GM10266 (cell line): Measurements from ENCODE around the gene DENND4C.

ENCODE experiments used
- DNase-seq: peaks from one replicate; pipeline ENCODE4 v3.0.0; 2012; ENCODE audit errors: extremely low spot score
- CTCF ChIP-seq: IDR thresholded peaks from 2 replicates; pipeline ENCODE4 v1.5.1; 2012; ENCODE audit warnings: mild to moderate bottlenecking, low read depth; ENCODE audit not compliant: control insufficient read depth, insufficient read depth; ENCODE audit errors: missing control alignments

Gene DENND4C

DNA sequence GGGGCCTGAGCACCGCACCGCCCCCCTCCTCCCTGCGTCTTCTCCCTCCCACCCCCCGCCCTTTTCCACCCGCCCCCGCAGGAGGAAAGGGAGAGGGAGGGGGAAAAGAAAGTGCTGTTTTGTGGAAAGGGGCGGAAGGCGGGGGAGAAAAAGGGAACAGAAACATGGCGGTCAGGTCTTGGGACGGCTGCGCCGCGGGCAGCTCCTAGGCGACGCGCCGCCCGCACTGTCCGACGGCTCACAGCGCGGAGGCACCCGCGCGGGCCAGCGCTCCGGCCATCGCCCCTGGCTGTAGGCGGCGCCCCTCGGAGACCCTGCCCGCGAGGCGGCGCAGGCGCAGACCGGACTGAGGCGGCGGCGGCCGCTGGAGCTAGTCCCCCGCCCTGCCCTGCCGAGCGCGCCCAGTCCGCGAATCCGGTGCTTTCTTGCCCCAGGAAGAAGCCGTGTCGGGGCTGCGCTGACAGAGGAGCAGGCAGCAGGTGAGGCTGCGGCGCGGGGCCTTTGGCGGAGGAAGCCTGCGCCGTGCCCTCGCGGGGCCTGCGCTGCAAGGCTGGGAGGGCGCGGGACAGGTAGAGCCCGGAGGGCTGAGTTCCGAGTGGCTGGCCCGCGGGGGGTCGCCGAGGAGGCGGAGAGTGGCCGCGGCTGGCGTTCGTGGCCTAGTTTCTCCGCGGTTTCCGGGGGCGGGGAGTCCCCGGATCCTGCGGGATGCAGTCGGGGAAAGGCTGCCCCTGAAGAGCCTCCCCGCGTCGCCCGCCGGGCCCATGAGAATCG, at the start of gene DENND4C:
TSS of gene DENND4C (plus strand) at position 339 of the 771 bp plus-strand sequence. CDS start 45,482 bp downstream, outside the sequence.
- peak; percentile 89 for DNase-seq
- TF ChIP-seq CTCF, result peak; percentile 31

DNA sequence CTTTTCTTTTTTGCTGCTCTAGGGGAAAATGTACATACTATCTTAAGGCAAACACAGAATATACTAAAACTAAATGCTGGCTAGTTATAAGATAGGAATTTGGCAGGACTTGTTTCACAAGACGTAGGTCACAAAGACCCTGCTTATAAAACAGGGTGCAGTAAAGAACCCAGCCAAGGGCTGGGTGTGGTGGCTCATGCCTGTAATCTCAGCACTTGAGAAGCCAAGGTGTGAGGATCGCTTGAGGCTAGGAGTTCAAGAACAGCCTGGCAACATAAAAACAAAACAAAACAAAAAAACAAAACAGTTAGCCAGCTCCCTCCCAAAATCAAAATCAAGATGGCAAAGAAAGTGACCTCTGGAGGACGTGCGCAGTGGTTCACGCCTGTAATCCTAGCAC, 49.5 kb upstream of the DENND4C start:
- no peak for TF ChIP-seq CTCF
- no peak for DNase-seq

DNA sequence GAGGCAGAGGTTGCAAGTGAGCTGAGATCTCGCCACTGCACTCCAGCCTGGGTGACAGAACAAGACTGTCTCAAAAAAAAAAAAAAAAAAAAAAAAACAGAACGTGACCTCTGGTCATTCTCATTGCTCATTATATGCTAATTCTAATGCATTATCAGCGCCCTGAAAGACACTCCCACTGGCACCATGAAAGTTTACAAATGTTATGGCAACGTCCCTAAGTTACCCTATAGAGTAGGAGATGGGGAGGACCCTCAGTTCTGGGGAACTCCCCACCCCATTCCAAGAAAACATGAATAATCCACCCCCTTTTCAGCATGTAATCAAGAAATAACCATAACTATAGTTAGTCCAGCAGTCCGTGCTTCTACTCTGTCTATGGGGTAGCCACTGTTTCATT, 48.9 kb upstream of the DENND4C start:
- no peak for DNase-seq
- no peak for TF ChIP-seq CTCF

GRCh38 chr9:19184144-19184917, 46.2 kb upstream of the DENND4C start:
- DNase-seq, result peak; percentile 75
- TF ChIP-seq CTCF, result peak; percentile 21

- no peak for DNase-seq
- no peak for TF ChIP-seq CTCF
Observed at GRCh38 chr9:19185191-19185590, 45.3 kb upstream of the DENND4C start.

DNA sequence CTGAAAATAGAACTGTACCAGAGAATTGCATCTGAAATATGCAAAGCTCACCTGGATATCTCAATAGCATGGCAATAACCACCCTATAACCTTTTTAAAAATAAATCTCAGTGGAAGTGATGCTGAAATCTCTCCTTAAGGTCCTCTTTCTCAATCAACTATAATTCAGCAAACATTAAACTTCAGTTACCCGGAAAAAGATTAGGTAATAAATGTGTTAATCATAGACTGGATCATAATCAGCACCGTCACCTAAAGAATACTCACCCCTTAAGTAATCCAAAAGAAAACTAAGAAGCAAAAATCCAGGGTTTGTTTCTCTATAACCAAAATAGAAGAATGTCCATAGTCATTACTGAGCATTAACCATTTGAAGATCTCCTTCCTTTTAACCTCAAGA, 44.3 kb upstream of the DENND4C start:
- no peak for TF ChIP-seq CTCF
- no peak for DNase-seq

DNA sequence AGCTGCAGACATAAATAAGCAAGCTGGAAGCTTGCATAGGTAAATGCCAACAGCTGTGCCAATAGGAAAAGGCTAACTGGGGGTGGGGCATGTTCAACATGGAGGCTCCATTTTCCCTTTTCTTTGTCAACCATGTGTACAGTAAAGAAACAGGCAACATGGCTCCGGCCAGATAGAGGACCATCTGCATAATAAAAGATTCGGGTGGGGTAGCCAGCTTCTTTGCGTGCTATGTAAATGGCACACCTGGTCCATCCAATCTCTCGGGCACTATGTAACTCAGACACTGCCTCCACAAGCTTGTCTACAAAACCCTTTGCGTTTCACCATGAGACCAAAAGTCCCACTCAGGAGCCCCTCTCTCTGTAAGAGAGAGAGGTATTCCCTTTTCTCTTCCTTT, 41.7 kb upstream of the DENND4C start:
- TF ChIP-seq CTCF, result no peak
- no peak for DNase-seq
